Panc1 (cell line): ENCODE data around the gene ABCC11. TPM values are rescaled to one million over a fixed set of nuclear protein-coding genes. Genes with fewer than 3 reads are reported as not detected.

Experiments
- ATAC-seq: fragments of 200-7000 bp; cut with Tn5 transposase; 2 replicates; pipeline ENCODE4 v1.9.1; 2020; ENCODE audit warnings: mild to moderate bottlenecking, moderate library complexity
- BruUV-seq: library from RNA; stranded (reverse); fragments of 400-500 nt; replicated peaks from 2 replicates; lab custom pipeline; 2021; lab: Mats Ljungman, UMichigan
- CTCF ChIA-PET: fragments of 300-600 bp; sonication (Branson Sonifier 250); formaldehyde crosslinking; loops from one replicate; lab custom pipeline; 2022; ENCODE audit warnings: antibody characterized with exemption; lab: Charles Lee
- POLR2A ChIA-PET: fragments of 300-600 bp; sonication (Branson Sonifier 250); formaldehyde crosslinking; loops from one replicate; lab custom pipeline; 2022; ENCODE audit warnings: antibody characterized with exemption; lab: Charles Lee
- DNase-seq: peaks from one replicate; pipeline ENCODE4 v3.0.0-alpha.2; 2010; ENCODE audit warnings: low read depth, low spot score
- H3K27ac ChIP-seq: 2 replicates; pipeline ENCODE4 v1.5.1; 2011; ENCODE audit warnings: mild to moderate bottlenecking, low read length, inconsistent platforms
- H3K27me3 ChIP-seq: fragments of 200-500 bp; sonication (Bioruptor generic); 2 replicates; pipeline ENCODE4 v1.6.0; 2014; ENCODE audit warnings: low read length, inconsistent platforms; ENCODE audit not compliant: control insufficient read depth, insufficient read depth
- H3K36me3 ChIP-seq: fragments of 200-500 bp; sonication (Bioruptor generic); 2 replicates; pipeline ENCODE4 v1.5.1; 2014; ENCODE audit warnings: inconsistent platforms, mild to moderate bottlenecking, low read length, moderate library complexity; ENCODE audit not compliant: control insufficient read depth, insufficient read depth
- H3K4me1 ChIP-seq: 2 replicates; pipeline ENCODE4 v1.5.1; 2011; ENCODE audit warnings: inconsistent platforms, mild to moderate bottlenecking, low read length, moderate library complexity; ENCODE audit not compliant: control insufficient read depth, insufficient read depth
- H3K4me3 ChIP-seq, 2 experiments: 2 replicates each; pipeline ENCODE4 v1.5.1; 2011 to 2012; ENCODE audit warnings: low read depth in 2 of 2, low read length in 2 of 2, mild to moderate bottlenecking in 2 of 2, inconsistent platforms in 1 of 2, moderate library complexity in 1 of 2
- H3K9me3 ChIP-seq: fragments of 200-500 bp; sonication (Bioruptor generic); 2 replicates; pipeline ENCODE4 v1.5.1; 2014; ENCODE audit warnings: low read depth, mild to moderate bottlenecking, inconsistent platforms, low read length, moderate library complexity; ENCODE audit not compliant: control insufficient read depth, insufficient read depth
- CTCF ChIP-seq: fragments of 450-650 bp; IDR thresholded peaks from 2 replicates; pipeline ENCODE4 v1.5.1; 2017; ENCODE audit warnings: mild to moderate bottlenecking
- POLR2AphosphoS5 ChIP-seq: IDR thresholded peaks from 2 replicates; pipeline ENCODE4 v1.6.1; 2012; ENCODE audit warnings: mild to moderate bottlenecking, low read depth, low read length, moderate library complexity
- REST ChIP-seq, 2 experiments: IDR thresholded peaks; 2 replicates each; pipeline ENCODE4 v1.6.1; 2011 to 2012; ENCODE audit warnings: low read depth in 2 of 2, control low read depth in 1 of 2, low read length in 1 of 2, mild to moderate bottlenecking in 1 of 2, moderate library complexity in 1 of 2; ENCODE audit not compliant: insufficient read depth in 1 of 2
- SIN3A ChIP-seq: IDR thresholded peaks from 2 replicates; pipeline ENCODE4 v1.6.1; 2012; ENCODE audit warnings: low read depth, mild to moderate bottlenecking, low read length, moderate library complexity, borderline replicate concordance; ENCODE audit not compliant: insufficient read depth
- TCF7L2 ChIP-seq: IDR thresholded peaks from 2 replicates; pipeline ENCODE4 v1.6.1; 2011; ENCODE audit warnings: mild to moderate bottlenecking, low read depth, low read length, inconsistent platforms
- in situ Hi-C: cut with HindIII; loops from 2 replicates; pipeline ENCODE4 v1.10.0; 2016; ENCODE audit warnings: low sequenced_read_pairs, low pct_unique_long_range_greater_than_20kb
- intact Hi-C: fragments of 100-400 bp; cut with micrococcal nuclease; formaldehyde crosslinking; loops from one replicate; pipeline ENCODE4 v1.10.0; 2022; ENCODE audit not compliant: unreplicated experiment
- total RNA-seq: library from RNA; stranded (reverse); gene quantifications from one replicate; pipeline ENCODE4 v1.2.1, GENCODE V29; 2021; ENCODE audit not compliant: unreplicated experiment

Gene ABCC11
- total RNA-seq, 1 experiment from 2014 or later, result not detected

GRCh38 chr16:48225456-48225855, 21.9 kb downstream of the ABCC11 start:
- H3K9me3 ChIP-seq, result no peaks in the 10 kb centered on the region
- in situ Hi-C loops, result no loop called here
- DNase-seq, result no peak
- no peaks in the 10 kb centered on the region for H3K4me1 ChIP-seq
- TF ChIP-seq CTCF (no peak), SIN3A (no peak), POLR2AphosphoS5 (no peak), TCF7L2 (no peak), REST (IDR thresholded peaks at IDR 0.05; ENCODE audit: insufficient read depth in 1 of 2, low read depth in 2 of 2, low read length in 1 of 2) (no peak)
- BruUV-seq, result no TSS peak
- ChIA-PET POLR2A (no interaction called here), CTCF (no interaction called here)
- no peaks in the 10 kb centered on the region for H3K27me3 ChIP-seq
- intact Hi-C loops, result no loop called here
- no peak for ATAC-seq
- no peak overlapping the region for H3K27ac ChIP-seq
- H3K36me3 ChIP-seq, result no peaks in the 10 kb centered on the region
- no peak overlapping the region for H3K4me3 ChIP-seq

GRCh38 chr16:48223490-48223889, 23.8 kb downstream of the ABCC11 start:
- H3K4me1 ChIP-seq, result no peaks in the 10 kb centered on the region
- H3K27ac ChIP-seq, result no peak overlapping the region
- H3K4me3 ChIP-seq, result no peak overlapping the region
- intact Hi-C loops, result no loop called here
- no peak for DNase-seq
- no peaks in the 10 kb centered on the region for H3K9me3 ChIP-seq
- ChIA-PET POLR2A (interaction anchor here (0.5 kb wide), 1 partner anchor 27 kb away, joined by 3 read pairs; no protein-coding TSS in a partner anchor), CTCF (interaction anchor here (0.6 kb wide), 1 partner anchor 56 kb away, joined by 3 read pairs; no protein-coding TSS in a partner anchor)
- no peak for ATAC-seq
- in situ Hi-C loops, result no loop called here
- BruUV-seq, result no TSS peak
- H3K36me3 ChIP-seq, result no peaks in the 10 kb centered on the region
- no peaks in the 10 kb centered on the region for H3K27me3 ChIP-seq
- no peak for TF ChIP-seq REST (IDR thresholded peaks at IDR 0.05; ENCODE audit: insufficient read depth in 1 of 2, low read depth in 2 of 2, low read length in 1 of 2)
- no peak for TF ChIP-seq SIN3A
- no peak for TF ChIP-seq CTCF
- no peak for TF ChIP-seq TCF7L2
- TF ChIP-seq POLR2AphosphoS5, result no peak
